ENCODE measurements around the gene DIDO1.
"Not testable (repeated sequence)": the region's sequence is repeated elsewhere in the genome, so short reads cannot be mapped to it uniquely, and the experiment has no call there.

- TF ChIP-seq CTCF, POLR2A (IDR thresholded peaks at IDR 0.05): not testable (repeated sequence)
Observed at GRCh38 chr20:62923059-62923668, 3.1 kb downstream of the DIDO1 start.
